ENCODE measurements around the gene CLEC17A. TPM values are rescaled to one million over a fixed set of nuclear protein-coding genes. Genes with fewer than 3 reads are reported as not detected.
"Not testable (repeated sequence)": the region's sequence is repeated elsewhere in the genome, so short reads cannot be mapped to it uniquely, and the experiment has no call there.

CLEC17A gene
- total RNA-seq, 2 experiments from 2014 or later: 0.60 to 0.83 TPM

GRCh38 chr19:14612657-14613056, 29.8 kb downstream of the CLEC17A start:
- DNase-seq: no peak
- CTCF ChIA-PET: no interaction called here
- Mint-ChIP-seq H3K27me3 (peaks cover 2% of the 10 kb centered on the region), H3K27ac (no peak overlapping the region), H3K36me3 (ENCODE audit: low read depth) (no peaks in the 10 kb centered on the region), H3K4me1 (ENCODE audit: low read depth) (peaks cover 4% of the 10 kb centered on the region), H3K9me3 (no peaks in the 10 kb centered on the region), H3K4me3 (no peak overlapping the region)
- no peak for TF ChIP-seq CTCF (IDR thresholded peaks at IDR 0.05)
- no peak for ATAC-seq
- POLR2A ChIA-PET: no interaction called here
- intact Hi-C loops (cut with micrococcal nuclease): no loop called here

- CTCF ChIA-PET, POLR2A ChIA-PET: not testable (repeated sequence)
These were observed 30.7 kb downstream of the CLEC17A start for GRCh38 chr19:14613399-14614098.

GRCh38 chr19:14614099-14614412, 31.2 kb downstream of the CLEC17A start:
- H3K27ac Mint-ChIP-seq: no peak overlapping the region
- POLR2A ChIA-PET: no interaction called here
- H3K4me3 Mint-ChIP-seq: no peak overlapping the region
- peaks cover 3% of the 10 kb centered on the region for H3K9me3 Mint-ChIP-seq
- TF ChIP-seq CTCF (IDR thresholded peaks at IDR 0.05): no peak
- CTCF ChIA-PET: no interaction called here
- intact Hi-C loops (cut with micrococcal nuclease): no loop called here
- peaks cover 4% of the 10 kb centered on the region for H3K27me3 Mint-ChIP-seq
- H3K4me1 Mint-ChIP-seq (ENCODE audit: low read depth): peaks cover 4% of the 10 kb centered on the region
- DNase-seq: no peak
- no peaks in the 10 kb centered on the region for H3K36me3 Mint-ChIP-seq (ENCODE audit: low read depth)
- no peak for ATAC-seq

More at GRCh38 chr19:14613399-14614098, 30.7 kb downstream of the CLEC17A start:
- H3K4me1 Mint-ChIP-seq (ENCODE audit: low read depth); H3K9me3 Mint-ChIP-seq; DNase-seq; H3K36me3 Mint-ChIP-seq (ENCODE audit: low read depth); intact Hi-C loops (cut with micrococcal nuclease); H3K4me3 Mint-ChIP-seq; H3K27ac Mint-ChIP-seq; H3K27me3 Mint-ChIP-seq; ATAC-seq: not testable (repeated sequence)

- DNase-seq: no peak
- intact Hi-C loops (cut with micrococcal nuclease): no loop called here
- H3K36me3 Mint-ChIP-seq (ENCODE audit: low read depth): no peaks in the 10 kb centered on the region
- no peak for ATAC-seq
- CTCF ChIA-PET: interaction anchor here (0.7 kb wide), 1 partner anchor 71 kb away, joined by 3 read pairs; no protein-coding TSS in a partner anchor
- H3K4me3 Mint-ChIP-seq: no peak overlapping the region
- H3K27me3 Mint-ChIP-seq: peaks cover 4% of the 10 kb centered on the region
- TF ChIP-seq CTCF (IDR thresholded peaks at IDR 0.05): no peak
- H3K9me3 Mint-ChIP-seq: peaks cover 11% of the 10 kb centered on the region
- POLR2A ChIA-PET: interaction anchor here (0.6 kb wide), 1 partner anchor 1543 kb away, joined by 3 read pairs; no protein-coding TSS in a partner anchor
- H3K27ac Mint-ChIP-seq: no peak overlapping the region
- H3K4me1 Mint-ChIP-seq (ENCODE audit: low read depth): peaks cover 4% of the 10 kb centered on the region
These were observed 32.7 kb downstream of the CLEC17A start for GRCh38 chr19:14615623-14616022.

- Mint-ChIP-seq H3K4me1 (ENCODE audit: low read depth) (peaks cover 4% of the 10 kb centered on the region), H3K9me3 (peaks cover 11% of the 10 kb centered on the region), H3K36me3 (ENCODE audit: low read depth) (no peaks in the 10 kb centered on the region), H3K27ac (no peak overlapping the region), H3K27me3 (peaks cover 4% of the 10 kb centered on the region), H3K4me3 (no peak overlapping the region)
- intact Hi-C loops (cut with micrococcal nuclease): no loop called here
- POLR2A ChIA-PET: interaction anchor here (0.7 kb wide), 1 partner anchor 432 kb away, joined by 3 read pairs; no protein-coding TSS in a partner anchor
- ATAC-seq (no peak), DNase-seq (no peak)
- TF ChIP-seq CTCF (IDR thresholded peaks at IDR 0.05): no peak
- CTCF ChIA-PET: interaction anchor here (0.7 kb wide), 1 partner anchor 70 kb away, joined by 3 read pairs; no protein-coding TSS in a partner anchor
These were observed 33.5 kb downstream of the CLEC17A start for GRCh38 chr19:14616407-14616806.
